GM21526 (cell line): ENCODE data around the gene CYSTM1.

Experiments
- ATAC-seq: cut with Tn5 transposase; IDR thresholded peaks from one replicate; pipeline ENCODE4 v1.9.1; 2021; ENCODE audit warnings: moderate library complexity; ENCODE audit not compliant: unreplicated experiment, low FRiP score

The CYSTM1 gene

DNA sequence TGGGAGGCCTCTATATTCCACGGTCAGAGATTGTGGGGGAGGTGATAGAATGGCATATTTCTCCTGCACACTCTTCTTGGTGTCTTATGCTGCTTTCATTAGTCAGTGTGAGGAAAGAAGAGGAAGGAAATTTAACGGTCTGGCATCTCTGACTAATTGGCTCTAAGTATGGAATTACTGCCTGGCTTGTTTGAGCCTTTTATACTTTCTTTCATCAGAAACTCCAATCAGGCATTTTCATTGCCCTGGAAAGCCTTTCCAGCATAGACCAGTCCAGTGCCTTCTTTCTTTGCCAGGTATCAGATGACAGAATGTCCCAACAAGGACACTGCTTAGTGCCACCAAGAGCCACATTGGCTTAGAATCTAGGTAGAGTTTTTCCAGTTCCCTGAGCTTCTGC, 30.2 kb downstream of the CYSTM1 start:
- ATAC-seq, result no peak

GRCh38 chr5:140205952-140206351, 31.0 kb downstream of the CYSTM1 start:
- no peak for ATAC-seq

DNA sequence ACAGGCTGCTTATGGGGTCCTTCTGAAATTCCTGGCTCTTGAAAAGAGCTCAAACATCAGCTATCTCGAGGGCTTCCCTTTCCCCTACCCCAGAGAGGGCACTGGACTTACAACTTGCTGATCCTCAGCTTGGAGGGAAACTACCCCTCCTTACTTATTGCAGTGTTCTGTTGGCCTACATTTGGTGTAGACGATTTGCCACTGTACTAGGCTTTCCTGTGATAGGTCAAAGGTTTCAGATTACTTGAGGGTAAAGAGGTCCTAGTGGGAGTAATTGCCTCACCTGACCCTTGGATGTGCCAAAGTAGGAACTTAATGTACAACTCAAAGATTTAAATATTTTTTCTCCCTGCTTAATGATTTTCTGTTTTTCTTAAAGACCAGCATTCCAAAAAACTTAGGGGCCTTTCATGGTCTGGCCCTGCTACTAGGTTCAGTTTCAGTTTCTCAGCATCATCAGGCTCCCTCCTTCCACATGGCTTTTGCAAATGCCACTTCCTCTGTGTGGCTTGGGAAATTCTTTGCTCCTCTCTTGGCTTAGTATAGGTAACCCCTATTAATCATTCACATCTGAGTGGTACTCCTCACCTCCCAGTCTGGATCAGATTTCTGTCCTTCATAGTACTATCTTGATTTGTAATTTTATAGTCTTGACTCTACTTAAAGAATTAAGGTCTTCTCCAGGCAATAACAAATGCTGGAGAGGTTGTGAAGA, 32.4 kb downstream of the CYSTM1 start:
- ATAC-seq, result no peak

GRCh38 chr5:140208065-140208464, 33.1 kb downstream of the CYSTM1 start:
- ATAC-seq, result no peak

DNA sequence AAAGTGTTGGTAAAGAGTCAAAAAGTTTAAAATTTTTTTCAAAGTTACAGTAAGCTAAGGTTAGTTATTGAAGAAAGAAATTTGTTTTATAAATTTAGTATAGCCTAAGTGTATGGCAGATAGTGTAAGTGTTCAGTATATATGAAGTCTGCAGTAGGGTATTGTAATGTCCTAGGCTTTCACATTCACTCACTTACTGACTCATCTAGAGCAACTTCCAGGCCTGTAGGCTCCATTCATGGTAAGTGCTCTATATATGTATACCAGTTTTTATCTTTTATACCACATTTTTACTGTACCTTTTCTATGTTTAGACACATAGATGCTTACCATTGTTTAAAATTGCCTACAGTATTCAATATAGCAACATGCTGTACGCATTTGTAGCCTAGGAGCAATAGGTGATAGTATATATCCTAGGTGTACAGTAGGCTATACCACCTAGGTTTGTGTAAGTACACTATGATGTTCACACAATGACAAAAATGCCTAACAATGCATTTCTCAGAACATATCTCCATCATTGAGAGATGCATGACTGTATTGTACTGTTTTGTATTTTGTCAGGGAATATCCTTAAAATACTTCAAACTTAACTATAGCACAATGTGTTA, 38.5 kb downstream of the CYSTM1 start:
- no peak for ATAC-seq

DNA sequence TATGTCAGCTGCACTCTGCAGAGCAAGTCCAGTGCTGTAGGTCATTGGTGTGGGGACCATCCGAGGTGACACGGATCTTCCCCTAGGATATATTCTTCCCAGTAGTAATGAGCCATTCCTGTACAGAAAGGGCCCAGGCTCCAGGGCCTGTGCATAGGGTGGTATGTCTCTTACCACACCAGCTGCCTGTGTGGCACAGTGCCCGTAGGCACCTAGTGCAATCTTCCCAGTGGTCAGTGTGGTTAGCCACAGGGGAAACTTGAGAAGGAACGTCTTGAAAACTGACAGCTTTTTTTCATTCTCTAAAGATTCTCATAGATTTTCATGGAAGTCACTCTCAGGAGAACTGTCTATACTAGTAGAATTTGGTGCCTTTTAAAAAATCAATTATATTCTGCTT, 39.8 kb downstream of the CYSTM1 start:
- no peak for ATAC-seq

DNA sequence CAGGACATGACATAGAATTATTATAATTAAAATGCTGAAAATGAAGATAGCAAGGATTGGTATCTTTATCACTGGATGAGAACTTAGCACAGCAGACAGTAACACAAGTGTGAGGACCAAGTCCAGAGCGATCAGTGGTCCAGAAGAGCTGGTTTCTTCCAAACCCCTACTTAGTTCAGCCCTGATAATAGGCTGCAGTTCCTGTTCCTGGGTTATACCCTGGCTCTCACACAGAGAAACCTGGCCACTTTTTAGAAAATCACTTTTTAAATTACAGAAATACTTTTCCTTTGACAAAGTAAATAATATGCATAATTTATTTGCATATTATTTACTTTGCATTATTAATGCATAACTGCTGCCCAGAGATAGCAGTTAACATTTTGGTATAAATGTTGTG, 40.3 kb downstream of the CYSTM1 start:
- no peak for ATAC-seq

DNA sequence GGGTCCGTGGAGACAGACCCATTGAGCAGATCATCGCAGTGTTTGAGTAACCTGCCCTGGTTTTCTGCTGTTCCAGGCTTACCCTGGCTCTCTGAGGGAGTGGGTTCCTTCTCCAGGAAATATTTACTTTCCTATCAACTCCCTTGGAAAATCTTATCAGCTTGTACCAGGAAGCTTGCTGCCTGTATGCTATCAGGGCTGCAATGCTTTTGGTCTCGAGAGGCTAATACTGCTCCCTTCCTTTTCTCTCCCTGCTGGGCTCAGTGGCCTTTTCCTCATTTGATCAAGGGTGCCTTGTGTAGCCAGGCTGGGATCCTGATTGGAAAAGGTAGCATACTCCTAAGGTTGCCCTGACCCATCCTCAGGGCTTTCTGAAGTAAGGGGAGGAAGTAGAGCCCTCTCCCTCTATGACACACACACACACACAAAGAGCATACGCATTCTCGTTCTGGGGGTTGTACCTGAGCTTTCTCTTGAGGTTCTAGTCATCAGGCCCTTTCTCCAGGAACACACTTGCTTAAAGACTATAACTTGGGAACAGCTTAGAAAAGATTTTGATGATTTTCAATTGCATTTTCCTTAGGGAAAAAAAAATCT, 41.6 kb downstream of the CYSTM1 start:
- no peak for ATAC-seq

GRCh38 chr5:140217299-140218026, 42.5 kb downstream of the CYSTM1 start:
- no peak for ATAC-seq

DNA sequence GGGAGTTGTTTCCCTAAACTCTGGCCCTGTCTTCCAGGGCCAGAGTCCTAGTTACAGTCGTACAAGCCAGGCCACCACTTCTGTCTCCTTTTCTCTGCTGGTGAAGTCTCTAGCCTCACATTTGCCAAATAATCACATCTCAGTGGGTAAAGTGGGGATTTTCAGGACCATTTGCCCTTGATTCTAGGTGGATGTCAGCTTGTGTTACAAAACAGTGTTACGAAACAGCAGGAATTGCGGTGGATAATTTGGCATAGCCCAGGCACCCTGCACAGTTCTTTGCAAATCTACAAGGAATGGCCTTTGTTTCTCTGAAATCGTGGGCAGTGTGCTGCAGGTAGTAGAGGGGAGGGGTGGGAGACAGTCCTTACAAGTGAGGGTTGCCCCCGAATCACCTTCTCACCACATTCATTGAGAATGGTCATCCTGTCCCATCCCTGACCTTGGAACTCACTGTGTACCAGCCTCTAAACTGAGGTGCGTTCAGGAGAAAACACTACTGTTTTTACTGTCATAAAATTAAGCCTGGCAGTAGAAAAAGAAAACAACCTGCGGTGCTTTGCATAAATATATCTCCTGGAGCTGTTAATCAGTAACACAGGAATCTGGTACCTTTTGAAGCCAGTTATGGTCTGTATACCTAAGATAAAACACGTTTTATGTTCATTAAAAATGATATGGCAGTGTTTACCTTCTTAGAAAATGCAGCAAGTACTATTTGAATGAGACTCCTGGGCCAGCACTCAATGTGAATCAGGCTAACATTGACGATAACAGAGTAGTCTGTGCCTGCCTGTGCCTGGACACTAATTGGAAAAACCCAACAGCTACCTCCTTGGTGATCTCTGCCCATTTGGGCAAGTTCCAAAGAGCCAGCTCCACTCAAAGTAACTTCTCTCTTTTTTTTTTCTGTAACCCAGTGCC, 44.3 kb downstream of the CYSTM1 start:
- no peak for ATAC-seq

GRCh38 chr5:140220032-140220697, 45.2 kb downstream of the CYSTM1 start:
- ATAC-seq, result no peak

- ATAC-seq, result no peak
Measured at GRCh38 chr5:140220698-140221064, 45.7 kb downstream of the CYSTM1 start.

DNA sequence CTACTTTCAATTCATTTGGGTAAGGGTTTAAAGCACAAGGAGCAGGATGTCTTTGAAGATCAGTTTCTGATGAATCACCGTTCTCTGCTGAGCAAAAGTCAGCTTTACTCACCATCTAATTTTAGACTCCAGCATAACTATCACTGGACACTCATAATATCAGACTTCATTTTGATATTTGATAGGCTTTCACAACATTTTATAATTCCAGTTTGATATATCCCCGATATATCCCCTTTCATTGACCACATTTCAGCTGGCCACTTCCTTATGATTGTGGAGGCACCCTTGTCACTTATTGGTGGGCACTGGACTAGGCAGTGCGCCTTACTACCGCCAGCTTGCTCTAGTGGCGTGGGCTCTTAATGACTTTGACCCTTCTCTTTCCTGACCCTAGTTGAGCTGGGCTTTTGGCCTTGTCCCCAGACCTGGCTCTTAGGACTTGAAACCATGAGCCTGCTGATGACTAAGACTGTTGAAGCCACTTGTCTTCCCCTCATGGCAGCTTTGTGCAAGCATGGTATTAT, 46.8 kb downstream of the CYSTM1 start:
- ATAC-seq, result no peak

GRCh38 chr5:140222416-140222815, 47.4 kb downstream of the CYSTM1 start:
- ATAC-seq, result no peak

DNA sequence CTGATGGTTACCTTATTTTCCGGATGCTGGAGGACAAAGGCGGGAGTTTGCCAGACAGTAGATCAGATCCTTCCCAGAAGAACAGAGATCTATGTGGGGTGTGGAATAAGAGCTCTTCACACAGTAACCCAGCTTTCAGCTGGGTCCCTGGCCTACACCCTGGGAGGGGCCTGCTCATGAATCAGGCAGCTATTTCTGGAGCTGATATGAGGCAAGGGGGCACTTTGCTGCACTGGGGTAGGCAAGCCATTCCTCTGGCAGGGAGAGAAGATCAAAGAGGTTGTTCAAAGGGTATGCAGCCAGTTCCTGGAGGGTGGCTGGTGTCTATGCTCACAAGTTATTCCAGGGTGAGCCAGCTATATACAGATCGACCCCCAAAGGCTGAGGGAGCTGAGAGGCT, 48.6 kb downstream of the CYSTM1 start:
- no peak for ATAC-seq

- no peak for ATAC-seq
Measured at GRCh38 chr5:140224658-140225057, 49.7 kb downstream of the CYSTM1 start.

DNA sequence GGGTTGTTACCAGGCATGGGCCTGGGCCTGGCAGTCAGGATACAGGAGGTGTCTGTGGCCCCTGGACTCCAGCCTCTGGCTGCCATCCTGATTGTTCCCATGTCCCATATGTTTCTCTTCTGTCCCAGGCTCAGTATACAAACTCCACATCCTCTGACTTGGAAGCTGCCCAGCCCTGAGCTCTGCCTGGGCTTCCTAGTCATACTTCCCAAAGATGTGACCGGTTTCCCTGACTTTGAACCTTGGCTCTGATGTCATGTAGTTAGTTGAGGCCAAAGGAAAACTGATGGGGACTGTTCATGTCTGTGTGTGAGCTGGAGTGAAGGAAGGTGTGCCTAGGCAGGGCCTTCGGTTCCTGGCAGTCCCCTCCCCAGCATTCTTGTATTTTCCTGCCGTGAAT, 50.4 kb downstream of the CYSTM1 start:
- no peak for ATAC-seq

- no peak for ATAC-seq
Measured at GRCh38 chr5:140227046-140227445, 52.1 kb downstream of the CYSTM1 start.

GRCh38 chr5:140228364-140228837, 53.4 kb downstream of the CYSTM1 start:
- ATAC-seq, result no peak

DNA sequence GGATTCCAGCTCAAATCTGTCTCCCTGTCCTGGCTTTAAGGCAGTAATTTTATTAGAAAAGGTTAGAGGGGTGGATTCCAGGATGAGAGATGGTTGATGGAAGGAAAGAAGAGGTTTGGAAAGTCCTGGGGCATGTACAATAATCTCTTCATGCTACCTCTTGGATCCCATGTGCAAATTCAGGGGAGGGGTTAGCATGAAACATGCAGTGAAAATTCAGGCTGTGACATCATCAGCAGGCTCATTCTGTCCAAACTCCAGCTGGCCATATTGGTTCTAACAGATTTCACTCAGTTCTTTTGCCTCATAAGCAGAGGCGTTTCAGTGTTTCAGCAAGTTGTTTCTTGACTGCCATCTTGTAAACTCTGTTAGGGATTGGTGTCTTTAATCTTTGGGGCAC, 55.4 kb downstream of the CYSTM1 start:
- no peak for ATAC-seq
